MCF 10A (cell line): Measurements from ENCODE around the gene FASTK. TPM values are rescaled to one million over a fixed set of nuclear protein-coding genes. Genes with fewer than 3 reads are reported as not detected.
"Not testable (repeated sequence)": the region's sequence is repeated elsewhere in the genome, so short reads cannot be mapped to it uniquely, and the experiment has no call there.

Experiments used
- BruUV-seq: library from RNA; stranded (reverse); fragments of 400-500 nt; replicated peaks from 2 replicates; lab custom pipeline; 2021; lab: Mats Ljungman, UMichigan
- CTCF ChIA-PET: fragments of 300-600 bp; sonication (Branson Sonifier 250); formaldehyde crosslinking; extraction: SDS; loops from one replicate; lab custom pipeline; 2021; ENCODE audit warnings: antibody characterized with exemption, inconsistent platforms; lab: Yijun Ruan, JAX
- POLR2A ChIA-PET: fragments of 300-600, 350-650 bp; sonication (Branson Sonifier 250); formaldehyde crosslinking; extraction: SDS; loops from one replicate; lab custom pipeline; 2020; ENCODE audit warnings: antibody characterized with exemption, inconsistent platforms; lab: Yijun Ruan, JAX
- DNase-seq: peaks from one replicate; pipeline ENCODE4 v3.0.0-alpha.2; 2018; ENCODE audit not compliant: unreplicated experiment
- H3K27ac Mint-ChIP-seq: one replicate; pipeline ENCODE4 v1.8.0; 2022; ENCODE audit warnings: mild to moderate bottlenecking, low read depth, mixed read lengths; ENCODE audit not compliant: unreplicated experiment
- H3K27me3 Mint-ChIP-seq: one replicate; pipeline ENCODE4 v1.8.0; 2022; ENCODE audit warnings: mixed read lengths; ENCODE audit not compliant: insufficient read depth, unreplicated experiment
- H3K36me3 Mint-ChIP-seq: one replicate; pipeline ENCODE4 v1.8.0; 2022; ENCODE audit warnings: mild to moderate bottlenecking, moderate library complexity, mixed read lengths; ENCODE audit not compliant: insufficient read depth, unreplicated experiment
- H3K4me1 Mint-ChIP-seq: one replicate; pipeline ENCODE4 v1.8.0; 2022; ENCODE audit warnings: mixed read lengths; ENCODE audit not compliant: insufficient read depth, unreplicated experiment
- H3K4me3 Mint-ChIP-seq: one replicate; pipeline ENCODE4 v1.8.0; 2022; ENCODE audit warnings: mild to moderate bottlenecking, moderate library complexity, mixed read lengths; ENCODE audit not compliant: unreplicated experiment
- H3K9me3 Mint-ChIP-seq: one replicate; pipeline ENCODE4 v1.8.0; 2022; ENCODE audit warnings: mixed read lengths; ENCODE audit not compliant: unreplicated experiment
- intact Hi-C: fragments of 100-400 bp; cut with micrococcal nuclease; formaldehyde crosslinking; loops from 2 replicates; pipeline ENCODE4 v1.14.1; 2022
- total RNA-seq: library from RNA; stranded (reverse); gene quantifications from 2 replicates; pipeline ENCODE4 v1.2.3, GENCODE V29; 2022
- TF ChIP-seq, protein P1 (sequence below): fragments of 200-600 bp; IDR thresholded peaks from one replicate; pipeline ENCODE4 v1.8.0; 2022; ENCODE audit warnings: antibody characterized with exemption, mild to moderate bottlenecking; ENCODE audit not compliant: unreplicated experiment

Gene FASTK
- total RNA-seq, 1 experiment from 2014 or later, result 79.3 TPM

DNA sequence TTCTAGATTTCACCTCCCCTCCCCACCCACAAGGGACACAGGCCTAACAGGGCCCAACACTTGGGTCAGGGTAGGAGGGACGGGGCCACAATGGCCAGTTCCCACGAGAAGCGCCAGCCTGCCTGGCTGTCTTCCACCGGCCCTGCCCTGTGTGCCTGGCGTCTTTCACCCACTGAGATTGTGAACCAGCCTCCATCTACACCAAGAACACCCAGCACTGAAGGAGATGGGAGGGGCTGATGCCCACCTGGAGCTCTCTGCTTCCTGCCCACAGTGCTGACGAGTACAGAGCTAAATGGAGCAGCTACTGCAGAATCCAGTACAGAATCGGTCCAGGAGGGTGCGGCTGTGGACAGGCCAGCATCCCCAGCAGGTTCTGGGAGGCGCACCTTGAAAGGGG lies 34.6 kb downstream of the FASTK start:
- ChIA-PET POLR2A (interaction anchor here (0.8 to 1.4 kb wide), 3 partner anchors 11 to 21 kb away, joined by 3 to 6 read pairs (median 3); partner anchors contain the start of gene CDK5), CTCF (interaction anchor here (1.1 kb wide), 1 partner anchor 65 kb away, joined by 3 read pairs; no protein-coding TSS in a partner anchor)
- DNase-seq, result no peak
- BruUV-seq, result TSS peak; percentile 10
- H3K4me1 Mint-ChIP-seq, result peaks cover 10% of the 10 kb centered on the region
- H3K4me3 Mint-ChIP-seq, result no peak overlapping the region
- H3K27ac Mint-ChIP-seq, result no peak overlapping the region
- intact Hi-C loops, result no loop called here
- no peaks in the 10 kb centered on the region for H3K27me3 Mint-ChIP-seq
- TF ChIP-seq, protein P1, sequence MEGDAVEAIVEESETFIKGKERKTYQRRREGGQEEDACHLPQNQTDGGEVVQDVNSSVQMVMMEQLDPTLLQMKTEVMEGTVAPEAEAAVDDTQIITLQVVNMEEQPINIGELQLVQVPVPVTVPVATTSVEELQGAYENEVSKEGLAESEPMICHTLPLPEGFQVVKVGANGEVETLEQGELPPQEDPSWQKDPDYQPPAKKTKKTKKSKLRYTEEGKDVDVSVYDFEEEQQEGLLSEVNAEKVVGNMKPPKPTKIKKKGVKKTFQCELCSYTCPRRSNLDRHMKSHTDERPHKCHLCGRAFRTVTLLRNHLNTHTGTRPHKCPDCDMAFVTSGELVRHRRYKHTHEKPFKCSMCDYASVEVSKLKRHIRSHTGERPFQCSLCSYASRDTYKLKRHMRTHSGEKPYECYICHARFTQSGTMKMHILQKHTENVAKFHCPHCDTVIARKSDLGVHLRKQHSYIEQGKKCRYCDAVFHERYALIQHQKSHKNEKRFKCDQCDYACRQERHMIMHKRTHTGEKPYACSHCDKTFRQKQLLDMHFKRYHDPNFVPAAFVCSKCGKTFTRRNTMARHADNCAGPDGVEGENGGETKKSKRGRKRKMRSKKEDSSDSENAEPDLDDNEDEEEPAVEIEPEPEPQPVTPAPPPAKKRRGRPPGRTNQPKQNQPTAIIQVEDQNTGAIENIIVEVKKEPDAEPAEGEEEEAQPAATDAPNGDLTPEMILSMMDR, result no peak
- peaks cover 8% of the 10 kb centered on the region for H3K36me3 Mint-ChIP-seq
- no peaks in the 10 kb centered on the region for H3K9me3 Mint-ChIP-seq

DNA sequence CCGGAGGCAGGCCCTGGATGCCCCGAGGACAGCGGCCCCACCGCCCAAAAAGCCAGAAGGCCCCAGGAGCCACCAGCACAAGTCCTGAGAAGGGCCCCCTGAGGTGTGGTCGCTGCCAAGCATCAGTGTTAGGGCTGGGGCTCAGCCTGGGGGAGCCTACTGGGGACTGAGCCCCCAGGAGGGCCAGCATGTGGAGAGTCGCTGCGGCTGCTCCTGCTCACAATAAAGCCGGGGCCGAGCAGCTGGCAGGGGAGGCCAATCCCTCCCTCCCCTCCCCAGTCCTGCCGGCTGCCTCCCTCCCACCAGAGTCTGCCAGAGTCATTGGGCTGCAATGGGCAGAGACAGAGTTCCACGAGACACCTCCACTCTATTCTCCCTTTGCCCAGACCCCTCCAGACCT lies 35.3 kb downstream of the FASTK start:
- TF ChIP-seq, protein P1, result no peak
- Mint-ChIP-seq H3K4me3 (no peak overlapping the region), H3K27ac (no peak overlapping the region), H3K4me1 (peaks cover 10% of the 10 kb centered on the region), H3K36me3 (peaks cover 9% of the 10 kb centered on the region), H3K9me3 (no peaks in the 10 kb centered on the region), H3K27me3 (no peaks in the 10 kb centered on the region)
- POLR2A ChIA-PET, result no interaction called here
- no peak for DNase-seq
- no TSS peak for BruUV-seq
- CTCF ChIA-PET, result interaction anchor here (0.5 to 0.9 kb wide), 2 partner anchors 17 to 66 kb away, joined by 4 to 6 read pairs; partner anchors contain the start of gene ABCB8
- intact Hi-C loops, result no loop called here

DNA sequence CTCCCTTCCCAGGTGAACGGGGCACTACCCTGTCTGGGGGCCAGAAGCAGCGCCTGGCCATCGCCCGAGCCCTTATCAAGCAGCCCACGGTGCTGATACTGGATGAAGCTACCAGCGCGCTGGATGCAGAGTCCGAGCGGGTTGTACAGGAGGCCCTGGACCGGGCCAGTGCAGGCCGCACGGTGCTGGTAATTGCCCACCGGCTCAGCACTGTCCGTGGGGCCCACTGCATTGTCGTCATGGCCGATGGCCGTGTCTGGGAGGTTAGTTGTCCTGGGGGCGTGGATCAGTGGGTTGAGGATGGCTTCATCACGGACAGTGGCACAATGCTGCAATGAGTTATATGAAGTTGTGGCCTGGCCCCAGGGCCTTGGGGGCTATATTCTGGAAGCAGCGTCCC lies 36.6 kb downstream of the FASTK start:
- ChIA-PET POLR2A (no interaction called here), CTCF (no interaction called here)
- Mint-ChIP-seq H3K9me3 (no peaks in the 10 kb centered on the region), H3K4me3 (no peak overlapping the region), H3K36me3 (peaks cover 17% of the 10 kb centered on the region), H3K4me1 (peaks cover 20% of the 10 kb centered on the region), H3K27me3 (no peaks in the 10 kb centered on the region), H3K27ac (no peak overlapping the region)
- no TSS peak for BruUV-seq
- DNase-seq, result no peak
- TF ChIP-seq, protein P1, result no peak
- intact Hi-C loops, result no loop called here

DNA sequence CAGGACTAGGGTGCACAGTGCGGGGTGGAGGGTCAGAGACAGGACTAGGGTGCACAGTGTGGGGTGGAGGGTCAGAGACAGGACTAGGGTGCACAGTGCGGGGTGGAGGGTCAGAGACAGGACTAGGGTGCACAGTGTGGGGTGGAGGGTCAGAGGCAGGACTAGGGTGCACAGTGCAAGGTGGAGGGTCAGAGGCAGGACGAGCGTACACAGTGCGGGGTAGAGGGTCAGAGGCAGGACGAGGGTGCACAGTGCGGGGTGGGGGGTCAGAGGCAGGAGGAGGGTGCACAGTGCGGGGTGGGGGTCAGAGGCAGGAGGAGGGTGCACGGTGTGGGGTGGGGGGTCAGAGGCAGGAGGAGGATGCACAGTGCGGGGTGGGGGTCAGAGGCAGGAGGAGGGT lies 37.2 kb downstream of the FASTK start:
- H3K4me3 Mint-ChIP-seq, intact Hi-C loops, CTCF ChIA-PET, BruUV-seq, H3K9me3 Mint-ChIP-seq, POLR2A ChIA-PET, H3K27ac Mint-ChIP-seq, H3K27me3 Mint-ChIP-seq, DNase-seq: not testable (repeated sequence)
- peaks cover 25% of the 10 kb centered on the region for H3K4me1 Mint-ChIP-seq
- H3K36me3 Mint-ChIP-seq, result peaks cover 17% of the 10 kb centered on the region
